ENCODE results near the gene SNX10.

SNX10 gene

DNA sequence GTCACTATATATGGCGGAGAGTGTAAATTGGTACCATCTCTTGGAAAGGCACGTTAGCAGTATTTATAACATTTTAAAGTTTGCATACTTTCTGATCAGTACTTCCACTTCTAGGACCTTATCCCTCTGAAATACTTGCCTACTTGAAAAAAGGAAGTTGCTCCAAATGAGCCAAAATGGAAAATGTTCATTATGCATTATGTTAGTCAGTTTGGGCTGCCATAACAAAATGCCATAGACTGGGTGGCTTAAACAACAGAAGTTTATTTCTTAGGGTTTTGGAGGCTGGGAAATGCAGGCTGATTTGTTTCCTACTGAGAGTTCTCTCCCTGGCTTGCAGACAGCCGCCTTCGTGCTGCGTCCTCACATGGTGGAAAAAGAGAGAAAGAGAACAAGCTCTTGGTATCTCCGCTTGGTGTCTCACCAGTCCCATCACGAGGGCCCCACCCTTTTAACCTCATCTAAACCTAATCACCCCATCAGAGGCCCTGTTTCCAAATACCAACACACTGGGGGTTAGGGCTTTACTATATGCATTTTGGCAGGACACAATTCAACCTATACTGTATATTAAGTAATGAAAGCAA lies 6.9 kb downstream of the SNX10 start:
- DNase-seq = no peak

DNA sequence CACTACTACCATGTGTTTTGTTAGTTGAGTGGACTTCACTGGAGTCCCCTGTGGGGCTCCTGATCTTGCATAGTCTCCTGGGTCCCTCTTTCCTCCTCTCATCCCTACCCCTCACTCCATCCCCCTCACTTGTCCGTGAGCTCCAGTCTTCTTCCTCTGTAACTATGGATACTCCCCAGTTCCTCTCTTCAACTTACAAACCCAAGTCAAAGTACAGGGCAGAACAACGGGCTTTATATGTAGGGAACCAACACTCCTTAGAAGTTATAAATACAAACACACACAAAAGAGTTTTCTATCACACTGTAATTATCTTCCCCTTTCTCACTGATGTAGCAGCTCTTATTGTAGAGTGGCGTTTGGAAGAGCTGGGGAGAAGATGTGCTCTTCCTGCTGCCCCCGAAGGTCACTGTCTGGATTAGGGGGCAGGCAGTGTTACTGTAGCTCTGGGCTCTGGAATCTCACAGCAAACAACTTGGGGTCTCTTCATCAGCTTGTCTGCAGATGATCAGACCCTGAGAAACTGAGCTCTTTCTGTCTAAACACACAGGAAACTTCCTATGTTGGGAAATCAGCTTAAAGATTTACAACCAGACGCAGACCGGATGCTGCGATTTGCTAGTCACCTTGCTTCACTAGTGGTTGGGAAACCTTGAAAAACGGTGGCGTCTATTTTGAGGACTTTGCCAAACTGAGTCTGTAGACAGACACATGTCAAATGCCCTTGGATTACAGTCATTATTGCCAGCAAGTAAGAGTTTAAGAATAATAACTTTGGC lies 13.6 kb downstream of the SNX10 start:
- DNase-seq = no peak

DNA sequence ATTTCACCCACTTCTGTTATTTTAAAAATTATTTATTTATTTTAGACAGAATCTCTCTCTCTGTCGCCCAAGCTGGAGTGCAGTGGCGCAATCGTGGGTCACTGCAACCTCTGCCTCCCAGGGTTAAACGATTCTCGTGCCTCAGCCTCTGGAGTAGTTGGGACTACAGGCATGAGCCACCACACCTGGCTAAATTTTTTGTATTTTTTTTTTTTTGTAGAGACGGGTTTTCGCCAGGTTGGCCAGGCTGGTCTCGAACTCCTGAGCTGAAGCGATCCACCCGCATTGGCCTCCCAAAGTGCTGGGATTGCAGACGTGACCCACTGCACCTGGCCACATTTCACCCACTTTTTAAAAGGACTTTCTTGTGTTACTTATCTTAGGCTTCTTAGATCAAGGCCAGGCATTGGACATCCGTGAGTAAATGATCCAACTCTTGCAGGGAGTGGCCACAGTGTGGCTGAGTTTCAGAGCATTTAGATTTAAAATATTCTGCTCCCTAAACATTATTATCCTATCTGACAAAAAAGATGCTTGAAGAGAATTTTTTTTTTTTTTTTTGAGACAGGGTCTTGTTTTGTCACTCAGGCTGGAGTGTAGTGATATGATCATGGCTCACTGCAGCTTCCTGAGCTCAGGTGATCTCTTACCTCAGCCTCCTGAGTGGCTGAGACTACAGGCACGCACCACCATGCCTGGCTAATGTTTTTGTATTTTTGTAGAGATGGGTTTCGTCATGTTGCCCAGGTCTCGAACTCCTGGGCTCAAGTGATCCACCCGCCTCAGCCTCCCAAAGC lies 14.4 kb downstream of the SNX10 start:
- no peak for DNase-seq

DNA sequence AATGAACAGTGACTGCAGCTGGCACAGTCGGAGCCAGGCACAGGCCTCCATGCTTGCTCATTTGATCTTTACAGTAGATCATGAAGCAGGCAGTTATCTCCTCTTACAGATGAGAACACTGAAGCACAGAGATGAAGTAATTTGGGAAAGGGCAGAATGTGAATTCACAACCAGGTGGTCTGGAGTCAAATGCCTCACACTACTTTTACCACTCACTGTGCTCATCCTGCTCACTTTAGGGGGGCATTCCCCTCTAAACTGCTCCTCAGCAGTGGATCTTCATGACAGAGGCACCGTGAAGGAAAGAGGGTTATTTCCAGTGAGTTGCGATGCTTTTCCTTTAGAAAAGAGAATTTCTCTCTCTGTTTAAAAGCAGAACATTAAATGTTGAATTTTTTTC lies 15.1 kb downstream of the SNX10 start:
- DNase-seq = no peak

DNA sequence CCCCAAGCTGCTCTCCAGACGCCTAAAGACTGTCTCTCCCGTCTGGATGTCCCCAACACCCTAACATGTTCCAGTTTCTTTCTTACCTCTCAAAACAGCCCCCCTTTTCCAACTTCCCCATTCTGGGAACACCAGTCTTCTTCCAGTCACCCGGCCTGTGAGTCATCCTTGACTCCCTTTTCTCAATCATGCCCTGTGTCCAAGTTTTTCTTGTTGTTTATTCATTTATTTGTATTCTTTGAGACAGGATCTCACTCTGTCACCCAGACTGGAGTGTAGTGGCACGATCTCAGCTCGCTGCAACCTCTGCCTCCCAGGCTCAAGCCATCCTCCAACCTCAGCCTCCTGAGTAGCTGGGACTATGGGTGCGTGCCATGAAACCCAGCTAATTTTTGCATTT lies 15.6 kb downstream of the SNX10 start:
- DNase-seq = no peak

DNA sequence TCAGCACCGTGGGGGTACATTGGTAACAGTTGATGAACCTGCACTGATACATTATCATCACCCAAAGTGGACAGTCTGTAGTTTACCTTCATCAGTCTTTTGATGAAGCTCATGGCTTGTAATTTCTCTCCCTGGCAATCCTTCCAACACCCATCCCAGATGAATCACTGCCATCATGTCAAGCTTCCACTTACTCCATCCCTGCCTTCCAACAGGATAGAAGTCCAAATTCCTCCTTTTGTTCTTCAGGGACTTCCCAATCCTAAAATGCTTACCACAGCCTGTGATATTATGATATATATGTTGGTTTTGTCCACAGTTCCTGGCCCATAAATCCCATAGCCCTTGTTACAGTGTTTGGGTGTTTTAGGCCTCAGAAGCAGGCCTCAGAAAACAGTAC lies 16.1 kb downstream of the SNX10 start:
- no peak for DNase-seq

DNA sequence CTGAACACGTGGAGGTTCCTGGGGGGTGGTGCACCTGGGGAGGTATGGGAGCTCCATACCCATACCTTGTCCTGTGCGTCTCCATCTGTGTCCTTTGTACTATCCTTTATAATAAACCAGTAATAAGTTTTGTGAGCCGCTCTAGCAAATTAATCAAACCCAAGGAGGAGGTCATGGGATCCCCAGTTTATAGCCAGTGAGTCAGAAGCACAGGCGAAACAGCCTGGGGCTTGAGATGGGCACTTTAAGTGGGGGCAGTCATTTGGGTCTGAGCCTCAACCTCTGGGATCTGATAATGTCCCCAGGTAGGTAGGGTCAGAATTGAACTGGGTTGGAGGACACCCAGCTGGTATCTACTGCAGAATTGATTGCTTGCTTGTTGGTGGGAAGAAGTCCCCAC lies 16.9 kb downstream of the SNX10 start:
- DNase-seq = no peak

DNA sequence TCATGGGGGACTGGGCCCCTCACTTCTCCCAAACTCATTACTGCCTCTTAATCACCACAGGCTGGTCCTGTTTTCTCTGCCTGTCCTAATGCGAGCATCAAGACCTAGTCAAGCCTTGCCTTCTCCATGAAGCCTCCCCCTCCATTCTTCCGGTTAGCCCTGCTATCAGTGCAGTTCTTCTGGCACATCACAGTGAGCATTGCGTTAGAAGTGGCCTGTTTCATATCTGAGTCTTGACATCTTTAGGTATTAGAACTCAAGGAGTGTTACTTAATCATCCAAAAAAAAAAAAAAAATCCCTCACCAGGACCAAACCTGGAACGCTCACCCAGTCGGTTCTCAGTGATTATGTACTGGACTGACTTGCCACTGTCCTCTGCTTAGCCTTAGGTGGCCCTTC lies 17.4 kb downstream of the SNX10 start:
- DNase-seq = no peak

DNA sequence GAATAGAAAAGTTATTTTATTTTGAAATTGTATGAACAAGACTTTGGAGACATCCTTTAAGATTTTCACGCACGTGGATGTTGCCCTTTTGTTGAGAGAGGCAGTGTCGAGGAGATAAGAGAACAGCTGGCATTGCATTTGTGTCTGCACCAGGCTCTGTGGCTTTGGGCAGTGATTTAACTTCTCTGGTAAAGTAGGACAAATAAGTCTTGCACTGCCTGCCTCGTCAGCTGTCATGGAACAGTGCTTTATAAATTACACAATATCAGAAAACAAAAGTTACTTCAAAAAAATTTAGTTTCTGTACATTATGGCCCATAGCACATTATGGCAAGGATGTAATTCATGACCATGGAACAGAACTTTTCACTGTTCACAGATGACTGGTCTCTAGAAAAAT lies 20.1 kb downstream of the SNX10 start:
- no peak for DNase-seq

DNA sequence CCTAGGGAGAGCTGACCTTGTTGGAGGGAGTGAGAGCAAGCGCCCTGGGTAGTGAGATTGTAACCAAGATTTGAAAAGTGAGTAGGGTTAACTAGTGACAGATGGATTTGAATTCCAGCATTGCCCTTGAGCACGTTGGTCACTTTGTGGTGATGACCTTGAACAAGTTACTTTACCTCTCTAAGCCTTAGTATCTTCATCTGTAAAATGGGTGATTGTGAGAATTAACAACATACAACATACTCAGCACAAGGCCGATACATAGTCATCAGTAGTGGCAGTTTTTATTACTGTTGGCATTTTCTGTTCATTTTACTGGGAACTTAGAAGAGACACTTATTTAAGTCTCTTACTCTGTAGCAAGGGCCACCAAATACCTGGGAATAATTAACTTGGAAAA lies 25.5 kb downstream of the SNX10 start:
- DNase-seq = no peak

DNA sequence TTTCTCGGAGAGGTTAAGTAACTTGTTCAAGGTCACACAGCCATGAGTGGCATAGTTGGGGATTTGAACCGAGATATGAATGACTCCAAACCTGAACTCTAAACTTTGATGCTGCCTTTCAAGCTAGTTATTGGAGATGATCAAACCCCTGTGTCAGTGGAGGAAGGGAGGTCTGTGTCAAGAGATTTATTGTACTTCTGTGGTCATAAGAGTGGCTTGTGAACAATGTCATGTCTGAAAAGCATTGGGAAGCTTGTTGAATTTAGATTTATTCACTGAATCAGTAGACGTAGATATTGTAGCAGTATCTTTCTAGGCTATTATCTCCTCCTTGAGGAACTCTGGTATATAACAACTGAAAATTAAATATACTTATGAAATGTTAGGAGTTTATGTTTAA lies 27.3 kb downstream of the SNX10 start:
- DNase-seq = no peak

DNA sequence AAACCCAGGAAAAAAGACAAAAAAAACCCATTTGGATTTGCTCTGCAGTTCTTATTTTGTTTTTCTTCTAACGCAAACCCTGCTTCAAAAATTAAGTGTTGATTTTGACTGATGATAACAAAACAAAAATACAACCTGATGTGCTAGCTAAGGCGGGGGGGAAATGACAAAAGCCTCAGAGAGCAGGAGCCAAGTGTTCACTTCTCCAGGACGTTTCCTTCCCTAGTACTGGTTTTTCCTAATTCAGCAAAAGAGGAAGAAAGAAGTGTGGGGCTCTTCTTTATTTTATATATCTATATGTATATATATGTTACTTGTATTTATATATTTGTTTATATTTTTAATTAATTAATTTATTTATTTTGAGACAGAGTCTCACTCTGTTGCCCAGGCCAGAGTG lies 28.0 kb downstream of the SNX10 start:
- DNase-seq = no peak

DNA sequence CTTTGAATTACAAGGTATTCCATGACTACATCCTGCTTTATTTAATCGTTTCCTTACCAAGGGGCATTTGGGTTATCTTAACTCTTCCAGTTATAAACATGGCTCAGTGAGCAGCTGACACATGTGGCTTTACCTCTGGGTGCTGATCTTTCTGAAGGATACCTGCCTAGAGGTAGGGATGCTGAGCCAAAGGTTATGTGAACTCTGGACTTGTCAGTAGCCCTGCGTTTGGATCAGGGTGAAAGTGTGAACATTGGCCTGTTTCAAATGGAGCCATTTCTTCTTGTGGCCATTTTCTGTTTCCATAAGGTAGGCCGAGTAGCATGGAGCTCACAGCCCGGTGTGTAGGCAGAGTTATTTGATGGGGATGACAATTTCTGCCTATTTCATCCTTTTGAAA lies 29.2 kb downstream of the SNX10 start:
- DNase-seq = no peak

DNA sequence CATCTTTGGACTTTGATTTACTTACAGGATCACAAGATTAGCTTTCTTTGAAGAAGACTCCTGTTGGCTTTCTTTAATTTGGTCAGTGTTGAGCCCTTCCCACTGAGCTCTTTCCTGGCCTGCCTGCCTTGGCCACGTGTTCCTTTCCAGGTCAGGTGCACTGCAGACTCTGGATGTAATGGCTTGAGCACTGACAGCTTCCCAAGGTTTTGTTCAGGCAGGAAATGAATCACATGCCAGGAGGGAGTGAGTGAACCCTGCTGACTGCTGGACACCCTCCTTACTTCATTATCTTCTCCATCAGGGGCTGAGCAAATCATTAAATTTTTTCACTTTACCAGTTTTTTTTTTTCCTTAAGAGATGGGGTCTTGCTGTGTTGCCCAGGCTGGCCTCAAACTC lies 29.8 kb downstream of the SNX10 start:
- DNase-seq = no peak

DNA sequence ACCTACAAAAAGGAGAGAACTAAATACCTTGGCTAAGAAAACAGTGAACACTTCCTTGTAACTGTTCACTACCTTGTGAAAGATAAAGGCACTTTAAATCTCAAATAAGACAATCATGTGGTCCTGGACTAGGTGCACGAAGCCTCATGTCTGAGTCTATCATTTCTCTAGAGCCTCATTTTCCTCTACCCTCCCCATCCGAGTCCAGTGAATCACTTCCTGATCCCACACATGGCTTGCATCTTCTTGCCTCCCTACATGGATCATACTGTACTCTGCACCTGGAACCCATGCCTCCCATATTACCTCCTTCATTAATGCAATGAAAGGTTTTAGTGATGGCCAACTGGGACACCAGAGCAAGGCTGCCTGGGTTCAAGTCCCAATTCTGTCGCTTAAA lies 34.5 kb downstream of the SNX10 start:
- no peak for DNase-seq

DNA sequence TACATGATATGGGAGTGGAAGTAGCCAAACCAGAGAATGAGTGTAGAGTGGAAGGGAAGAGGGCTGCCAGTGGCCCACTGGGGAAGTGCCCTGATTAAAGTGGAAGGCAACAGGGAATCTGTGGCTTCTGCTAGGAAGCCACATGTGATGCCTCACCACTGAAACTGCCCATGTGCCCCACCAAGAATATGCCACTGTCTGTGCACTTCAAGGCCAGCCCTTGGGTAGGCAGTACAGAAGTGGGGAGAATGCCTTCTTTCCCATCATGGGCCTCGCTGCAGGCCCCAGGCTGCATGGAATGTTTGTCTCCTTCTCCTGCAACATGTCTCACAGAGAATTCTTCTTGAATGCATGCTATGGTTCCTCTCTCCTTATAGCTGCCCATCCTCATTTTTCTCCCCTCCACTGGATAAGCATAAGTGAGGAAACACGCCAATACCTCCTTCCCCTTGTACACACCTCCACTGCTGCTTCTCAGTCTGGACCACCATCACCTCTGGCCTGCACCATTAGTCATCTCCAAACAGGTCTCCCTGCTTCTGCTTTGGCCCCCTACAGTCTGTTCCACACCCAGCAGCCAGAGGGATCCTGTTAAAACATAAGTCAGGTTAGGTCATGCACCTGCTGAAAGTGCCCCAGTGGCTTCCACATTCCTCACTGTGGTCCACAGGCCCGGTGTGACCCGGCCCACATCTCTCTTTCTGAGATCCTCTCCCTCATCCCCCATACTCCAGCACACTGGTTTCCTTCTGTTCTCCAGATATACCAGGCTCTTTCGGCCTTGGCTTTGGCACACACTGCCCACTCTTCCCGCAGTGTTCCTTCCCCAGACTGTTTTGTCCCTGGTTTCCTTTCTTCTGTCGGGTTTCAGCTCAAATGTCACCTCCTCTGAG lies 37.1 kb downstream of the SNX10 start:
- no peak for DNase-seq

DNA sequence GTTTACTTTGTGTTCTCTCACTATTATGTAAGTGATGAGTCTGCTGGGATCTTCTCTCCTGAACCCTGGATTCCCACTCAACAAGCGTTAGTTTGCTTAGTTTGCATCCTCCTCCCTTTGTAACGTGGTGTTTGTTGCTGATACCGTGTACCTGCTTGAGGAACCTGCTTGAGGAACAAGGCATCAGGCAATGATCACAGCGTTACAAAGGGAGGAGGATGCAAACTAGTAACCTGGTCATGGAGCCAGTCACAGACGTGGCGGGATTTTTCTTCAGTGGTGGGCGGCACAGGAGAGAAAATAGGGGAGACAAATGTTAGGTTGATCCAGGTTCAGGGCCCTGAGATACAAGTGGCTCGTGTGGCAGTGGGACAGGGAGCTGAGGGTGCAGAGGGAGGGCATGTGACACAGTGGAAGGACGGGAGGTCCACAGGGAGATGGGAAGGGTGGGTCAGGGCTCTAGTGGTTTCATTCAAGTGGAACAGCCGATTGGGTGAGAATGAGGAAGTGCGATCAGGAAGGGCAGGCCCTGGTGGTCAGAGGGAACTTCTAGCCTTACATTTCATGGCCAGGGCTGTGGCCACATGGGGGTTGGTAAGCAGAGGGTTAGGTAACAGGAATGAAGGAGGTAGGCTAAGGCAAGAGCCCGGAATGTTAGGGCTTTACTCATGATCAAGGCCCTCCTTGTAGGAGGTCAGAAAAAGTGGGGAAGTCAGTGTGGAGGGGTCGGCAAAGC lies 38.0 kb downstream of the SNX10 start:
- DNase-seq = no peak

DNA sequence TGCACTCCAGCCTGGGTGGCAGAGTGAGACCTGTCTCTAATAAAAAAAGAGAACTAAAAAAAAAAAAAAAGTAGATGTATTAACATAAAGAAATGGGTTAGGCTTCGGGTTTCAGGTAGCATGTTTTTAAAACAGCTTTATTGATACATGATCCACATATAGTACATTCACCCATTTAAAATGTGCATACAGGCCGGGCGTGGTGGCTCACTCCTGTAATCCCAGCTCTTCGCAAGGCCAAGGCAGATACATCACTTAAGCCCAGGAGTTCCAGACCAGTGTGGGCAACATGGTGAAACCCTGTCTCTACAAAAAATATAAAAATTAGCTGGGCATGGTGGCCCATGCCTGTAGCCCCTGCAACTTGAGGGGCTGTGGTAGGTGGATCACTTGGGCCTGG lies 39.5 kb downstream of the SNX10 start:
- no peak for DNase-seq

DNA sequence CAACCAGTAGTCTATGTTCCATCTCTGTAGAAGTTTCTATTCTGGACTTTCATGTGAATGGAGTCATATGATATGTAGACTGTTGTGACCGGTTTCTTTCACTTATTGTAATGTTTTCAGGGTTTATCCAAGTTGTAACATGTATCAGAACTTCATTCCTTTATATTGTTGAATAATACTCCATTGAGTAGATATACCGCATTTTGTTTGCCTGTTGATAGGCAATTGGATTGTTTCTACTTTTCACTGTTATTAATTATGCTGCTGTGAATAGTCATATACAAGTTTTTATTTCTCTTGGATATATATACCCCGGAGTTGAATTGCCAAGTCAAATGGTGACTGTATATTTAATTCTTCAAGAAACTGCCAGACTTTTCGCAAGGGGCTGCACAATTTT lies 40.1 kb downstream of the SNX10 start:
- no peak for DNase-seq

DNA sequence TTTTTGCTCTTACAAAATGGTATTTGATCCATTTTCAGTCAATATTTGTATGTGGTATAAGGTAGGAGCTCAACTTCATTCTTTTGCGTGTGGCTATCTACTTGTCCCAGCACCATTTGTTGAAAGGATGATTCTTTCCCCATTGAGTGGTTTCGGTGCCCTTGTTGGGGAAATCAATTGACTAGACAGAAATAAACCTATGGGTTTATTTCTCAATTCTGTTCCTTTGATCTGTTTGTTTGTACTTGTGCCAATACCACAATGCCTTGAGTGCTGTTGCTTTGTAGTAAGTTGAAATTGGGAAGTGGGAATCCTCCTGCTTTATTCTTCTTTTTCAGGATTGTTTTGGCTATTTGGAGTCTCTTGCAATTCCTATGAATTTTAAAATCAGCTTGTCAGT lies 41.0 kb downstream of the SNX10 start:
- DNase-seq = no peak

DNA sequence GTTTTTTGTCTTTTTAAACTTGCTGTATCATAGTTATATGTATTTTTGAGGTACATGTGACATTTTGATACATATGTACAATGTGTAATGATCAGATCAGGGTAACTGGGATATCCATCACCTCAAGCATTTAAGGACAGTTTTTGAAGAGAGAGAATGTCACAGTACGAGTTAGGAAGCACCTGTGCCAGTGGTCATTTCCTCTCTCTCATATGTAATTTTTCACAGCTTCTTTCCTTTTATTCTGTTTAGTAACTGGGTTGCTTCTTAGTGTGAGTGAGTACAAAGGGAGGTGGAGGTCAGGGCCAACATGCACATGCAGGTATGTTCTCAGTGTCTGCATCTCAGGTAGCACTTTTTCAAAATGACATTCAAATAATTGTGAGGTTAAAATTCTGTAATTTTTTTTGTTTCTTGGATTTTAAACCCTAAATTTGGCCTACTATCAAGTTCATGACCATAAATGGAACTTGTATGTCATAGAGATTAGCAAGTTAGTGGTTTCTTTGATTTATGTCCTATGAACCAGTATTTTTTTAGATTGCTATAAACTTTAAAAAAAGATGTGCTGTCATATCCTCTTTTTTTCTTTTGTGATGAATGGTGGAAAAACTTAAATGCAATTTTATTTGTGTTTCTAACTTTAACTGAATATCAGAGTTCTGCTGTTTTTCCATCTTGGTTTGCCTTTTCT lies 42.7 kb downstream of the SNX10 start:
- no peak for DNase-seq

Measured in right forelimb (tissue), 1 donor.